NCI-H774 (cell line): Measurements from ENCODE around the gene SMIM1.

Experiments used
- DNase-seq: peaks from one replicate; lab custom pipeline; 2025; lab: John Stamatoyannopoulos, UW

The SMIM1 gene

GRCh38 chr1:3777078-3777547, 4.6 kb downstream of the SMIM1 start:
- DNase-seq: no peak

- no peak for DNase-seq
Observed at GRCh38 chr1:3777647-3778589, 5.4 kb downstream of the SMIM1 start.

- no peak for DNase-seq
Observed at GRCh38 chr1:3778590-3779264, 6.2 kb downstream of the SMIM1 start.

- DNase-seq: no peak
Observed at GRCh38 chr1:3779265-3779911, 6.8 kb downstream of the SMIM1 start.

GRCh38 chr1:3779912-3780416, 7.4 kb downstream of the SMIM1 start:
- DNase-seq: no peak

GRCh38 chr1:3780901-3781300, 8.4 kb downstream of the SMIM1 start:
- no peak for DNase-seq

- no peak for DNase-seq
Observed at GRCh38 chr1:3783651-3784474, 11.3 kb downstream of the SMIM1 start.

- no peak for DNase-seq
Observed at GRCh38 chr1:3785045-3785444, 12.5 kb downstream of the SMIM1 start.

GRCh38 chr1:3785456-3786157, 13.1 kb downstream of the SMIM1 start:
- no peak for DNase-seq

- no peak for DNase-seq
Observed at GRCh38 chr1:3786468-3787348, 14.2 kb downstream of the SMIM1 start.

- no peak for DNase-seq
Observed at GRCh38 chr1:3787349-3787715, 14.8 kb downstream of the SMIM1 start.

GRCh38 chr1:3787745-3788605, 15.4 kb downstream of the SMIM1 start:
- no peak for DNase-seq

GRCh38 chr1:3788756-3789420, 16.3 kb downstream of the SMIM1 start:
- DNase-seq: no peak

GRCh38 chr1:3789421-3790300, 17.1 kb downstream of the SMIM1 start:
- no peak for DNase-seq

- no peak for DNase-seq
Observed at GRCh38 chr1:3790500-3790923, 18.0 kb downstream of the SMIM1 start.

- DNase-seq: no peak
Observed at GRCh38 chr1:3790952-3791351, 18.4 kb downstream of the SMIM1 start.

GRCh38 chr1:3795453-3796214, 23.1 kb downstream of the SMIM1 start:
- no peak for DNase-seq
